ENCODE measurements around the gene ALX4.

Gene ALX4

DNA sequence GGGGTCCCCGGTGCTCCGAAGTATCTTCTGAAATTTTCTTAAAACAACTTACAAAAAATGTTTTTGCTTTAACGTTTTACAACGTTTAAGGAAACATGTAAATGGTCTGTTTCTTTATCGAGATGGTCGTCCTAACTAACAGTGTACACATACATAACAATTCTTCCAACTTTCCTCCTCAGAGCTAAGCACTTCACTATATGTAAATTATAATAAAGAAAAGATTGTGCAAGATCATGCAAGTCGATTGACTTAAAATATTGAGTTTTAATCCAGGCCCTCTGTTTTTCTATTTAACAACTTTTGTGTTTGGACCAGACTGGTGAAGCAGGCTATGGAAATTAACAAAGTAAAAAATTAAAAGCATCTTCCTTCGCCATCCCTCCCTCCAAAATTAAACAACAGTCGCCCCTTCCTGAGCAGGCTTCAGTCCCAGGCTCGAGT, 4.9 kb downstream of the ALX4 start:
- no peak for FAIRE-seq
- TF ChIP-seq POU2F2 (IDR thresholded peaks at IDR 0.05; ENCODE audit: low read depth, low read length) (no peak), PAX5 (IDR thresholded peaks at IDR 0.05; ENCODE audit: insufficient read depth, low read length, severe bottlenecking) (no peak), POLR2A (IDR thresholded peaks at IDR 0.05; ENCODE audit: low read depth, low read length) (no peak), SPI1 (IDR thresholded peaks at IDR 0.05; ENCODE audit: low read depth, low read length) (no peak), POLR2AphosphoS5 (IDR thresholded peaks at IDR 0.05; ENCODE audit: low read depth, low read length) (no peak), TAF1 (IDR thresholded peaks at IDR 0.05; ENCODE audit: low read depth, low read length) (no peak)
- DNase-seq (ENCODE audit: insufficient read length, low spot score): no peak

DNA sequence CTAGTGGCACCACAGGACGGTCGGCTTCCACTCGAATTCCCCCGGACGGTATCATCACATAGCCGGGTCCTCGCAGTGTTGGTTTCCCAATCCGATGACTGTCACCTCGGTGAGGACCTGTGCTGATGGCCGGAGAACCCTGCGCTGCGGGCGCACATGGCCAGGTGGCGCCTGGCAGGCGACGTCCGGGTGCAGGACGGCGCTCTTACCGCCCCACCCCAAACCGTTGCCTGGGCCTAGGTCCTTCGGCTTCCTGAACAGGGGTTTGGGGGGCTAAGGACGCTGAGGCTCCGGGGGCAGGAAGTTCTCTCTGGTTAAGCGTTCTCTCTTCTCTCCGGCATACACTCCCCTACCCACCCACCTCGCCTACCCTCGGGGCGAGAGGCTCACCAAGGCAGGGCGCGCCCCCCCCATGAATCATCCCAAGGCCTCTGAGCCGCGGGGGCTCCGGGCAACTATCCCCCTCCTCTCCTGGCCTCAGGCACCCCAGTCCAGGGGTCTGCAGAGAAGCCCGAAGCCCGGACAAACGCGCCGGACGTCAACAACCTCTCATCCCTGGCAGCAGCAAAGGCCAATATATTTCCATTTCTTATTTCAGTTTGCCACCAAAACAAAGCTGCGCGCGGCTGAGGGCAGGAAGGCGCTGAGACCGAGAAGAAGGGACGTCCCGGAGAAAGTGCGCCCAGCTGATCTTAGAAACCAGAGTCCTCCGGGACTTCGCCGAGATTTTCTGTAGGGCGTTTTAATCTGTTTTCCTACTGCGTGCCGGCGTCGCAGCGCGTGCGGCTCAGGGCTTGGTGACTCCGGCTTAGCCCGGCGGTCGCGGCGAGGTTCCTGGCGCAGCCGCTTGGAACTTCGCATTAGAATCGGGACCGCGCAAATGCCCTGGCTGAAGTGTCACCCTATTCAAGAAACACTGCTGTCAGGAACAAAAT, 5.6 kb downstream of the ALX4 start:
- DNase-seq (ENCODE audit: insufficient read length, low spot score): no peak
- FAIRE-seq: no peak
- no peak for TF ChIP-seq PAX5 (IDR thresholded peaks at IDR 0.05; ENCODE audit: insufficient read depth, low read length, severe bottlenecking)
- no peak for TF ChIP-seq POLR2A (IDR thresholded peaks at IDR 0.05; ENCODE audit: low read depth, low read length)
- TF ChIP-seq TAF1 (IDR thresholded peaks at IDR 0.05; ENCODE audit: low read depth, low read length): no peak
- TF ChIP-seq POLR2AphosphoS5 (IDR thresholded peaks at IDR 0.05; ENCODE audit: low read depth, low read length): no peak
- TF ChIP-seq SPI1 (IDR thresholded peaks at IDR 0.05; ENCODE audit: low read depth, low read length): no peak
- no peak for TF ChIP-seq POU2F2 (IDR thresholded peaks at IDR 0.05; ENCODE audit: low read depth, low read length)

DNA sequence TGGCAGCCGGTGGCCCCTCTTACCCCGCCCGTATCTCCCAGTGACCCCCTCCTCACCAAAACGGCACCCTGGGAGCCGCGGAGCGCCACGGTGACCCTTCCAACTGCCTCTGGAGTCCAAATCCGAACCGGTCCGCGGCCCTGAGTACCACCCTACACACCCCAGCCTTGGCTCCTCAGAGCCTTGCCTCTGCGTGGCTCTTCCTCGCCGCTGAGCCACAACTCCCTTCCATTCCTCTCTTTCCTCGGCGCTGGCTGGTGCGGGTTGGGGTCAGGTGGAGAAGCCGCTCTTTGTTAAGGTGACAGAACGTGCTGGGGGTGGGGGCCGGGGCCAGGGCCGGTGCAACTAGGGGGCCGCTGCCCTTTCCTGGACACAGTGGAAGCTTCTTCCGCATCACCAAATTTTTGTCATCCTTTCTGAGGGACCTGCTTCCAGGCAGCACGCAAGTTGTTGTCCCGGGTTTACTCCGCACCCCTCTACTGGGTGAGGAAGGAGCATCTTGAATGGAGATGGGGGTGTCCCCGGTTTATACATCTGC, 6.5 kb downstream of the ALX4 start:
- TF ChIP-seq TAF1 (IDR thresholded peaks at IDR 0.05; ENCODE audit: low read depth, low read length) (no peak), SPI1 (IDR thresholded peaks at IDR 0.05; ENCODE audit: low read depth, low read length) (no peak), PAX5 (IDR thresholded peaks at IDR 0.05; ENCODE audit: insufficient read depth, low read length, severe bottlenecking) (no peak), POLR2AphosphoS5 (IDR thresholded peaks at IDR 0.05; ENCODE audit: low read depth, low read length) (no peak), POU2F2 (IDR thresholded peaks at IDR 0.05; ENCODE audit: low read depth, low read length) (no peak), POLR2A (IDR thresholded peaks at IDR 0.05; ENCODE audit: low read depth, low read length) (no peak)
- FAIRE-seq (no peak), DNase-seq (ENCODE audit: insufficient read length, low spot score) (no peak)

DNA sequence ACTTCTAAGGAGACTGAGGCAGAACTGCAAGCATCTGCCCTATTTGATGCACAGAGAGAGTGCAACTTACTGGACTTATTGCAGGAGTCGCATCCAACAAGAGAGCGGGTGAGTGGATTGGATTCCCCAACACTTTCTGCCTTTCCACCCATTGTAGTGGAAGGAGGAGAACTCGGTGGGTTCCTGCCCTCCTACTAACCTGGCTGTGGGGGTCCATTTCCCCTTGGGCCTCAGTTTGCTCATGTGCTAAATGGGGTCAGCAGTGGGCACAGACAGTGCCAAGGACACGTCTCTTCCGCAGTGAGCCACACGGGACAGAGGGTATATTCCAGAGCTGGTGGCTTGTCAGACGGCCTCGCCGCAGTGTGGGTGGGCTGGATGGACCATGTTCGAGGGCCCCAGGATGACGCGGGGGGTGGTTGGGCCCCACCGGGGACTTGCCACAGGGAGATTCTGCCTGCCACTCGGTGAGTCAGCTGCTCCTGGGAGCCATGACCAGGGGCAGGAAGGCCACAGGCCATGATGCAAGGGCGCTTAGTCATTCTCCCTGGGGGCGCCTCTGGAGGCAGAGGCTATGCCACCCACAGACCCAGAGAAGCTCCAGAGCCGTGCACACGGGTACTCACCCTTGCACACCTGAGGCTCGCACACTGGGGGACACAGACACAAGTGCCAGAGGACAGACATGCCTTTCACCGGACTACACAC, 8.2 kb downstream of the ALX4 start:
- FAIRE-seq (no peak), DNase-seq (ENCODE audit: insufficient read length, low spot score) (no peak)
- TF ChIP-seq SPI1 (IDR thresholded peaks at IDR 0.05; ENCODE audit: low read depth, low read length): no peak
- TF ChIP-seq POU2F2 (IDR thresholded peaks at IDR 0.05; ENCODE audit: low read depth, low read length): no peak
- TF ChIP-seq TAF1 (IDR thresholded peaks at IDR 0.05; ENCODE audit: low read depth, low read length): no peak
- no peak for TF ChIP-seq POLR2A (IDR thresholded peaks at IDR 0.05; ENCODE audit: low read depth, low read length)
- TF ChIP-seq POLR2AphosphoS5 (IDR thresholded peaks at IDR 0.05; ENCODE audit: low read depth, low read length): no peak
- TF ChIP-seq PAX5 (IDR thresholded peaks at IDR 0.05; ENCODE audit: insufficient read depth, low read length, severe bottlenecking): no peak

DNA sequence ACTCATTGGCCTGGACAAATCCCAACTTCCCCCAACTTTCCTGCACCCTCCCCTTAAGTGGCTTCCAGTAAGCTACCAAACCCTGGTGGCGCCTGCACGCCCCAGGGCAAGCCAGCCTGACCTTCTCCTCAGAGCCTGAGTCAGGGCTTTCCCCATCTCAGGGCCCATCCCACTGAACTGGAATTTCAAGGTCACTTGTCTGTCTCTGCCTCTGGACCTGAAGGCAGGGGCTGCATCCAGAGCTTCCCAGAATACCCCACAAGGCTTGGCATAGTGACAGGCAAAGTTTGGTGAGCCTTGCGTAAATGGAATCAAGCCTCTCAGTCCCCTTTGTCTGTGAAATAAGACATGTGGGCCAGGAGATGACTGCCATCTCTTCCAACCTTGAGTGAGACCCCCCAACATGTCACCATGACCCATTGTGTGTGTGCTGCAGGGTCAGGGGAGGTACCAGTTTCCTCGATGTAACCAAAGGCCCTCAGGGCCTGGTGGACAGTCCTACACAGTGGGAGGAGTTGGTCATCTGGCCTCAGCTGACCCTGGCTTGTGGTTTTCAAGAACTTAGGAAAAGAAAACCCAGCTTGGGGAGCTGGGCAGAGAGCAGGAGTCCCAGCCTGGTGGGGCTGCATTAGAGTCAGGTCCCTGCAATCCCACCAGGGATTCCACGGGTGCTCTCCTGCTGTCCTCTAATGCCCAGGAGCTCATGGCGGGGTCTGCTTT, 8.9 kb downstream of the ALX4 start:
- DNase-seq (ENCODE audit: insufficient read length, low spot score) (no peak), FAIRE-seq (no peak)
- TF ChIP-seq POLR2AphosphoS5 (IDR thresholded peaks at IDR 0.05; ENCODE audit: low read depth, low read length): no peak
- no peak for TF ChIP-seq PAX5 (IDR thresholded peaks at IDR 0.05; ENCODE audit: insufficient read depth, low read length, severe bottlenecking)
- no peak for TF ChIP-seq POU2F2 (IDR thresholded peaks at IDR 0.05; ENCODE audit: low read depth, low read length)
- no peak for TF ChIP-seq TAF1 (IDR thresholded peaks at IDR 0.05; ENCODE audit: low read depth, low read length)
- no peak for TF ChIP-seq POLR2A (IDR thresholded peaks at IDR 0.05; ENCODE audit: low read depth, low read length)
- no peak for TF ChIP-seq SPI1 (IDR thresholded peaks at IDR 0.05; ENCODE audit: low read depth, low read length)

DNA sequence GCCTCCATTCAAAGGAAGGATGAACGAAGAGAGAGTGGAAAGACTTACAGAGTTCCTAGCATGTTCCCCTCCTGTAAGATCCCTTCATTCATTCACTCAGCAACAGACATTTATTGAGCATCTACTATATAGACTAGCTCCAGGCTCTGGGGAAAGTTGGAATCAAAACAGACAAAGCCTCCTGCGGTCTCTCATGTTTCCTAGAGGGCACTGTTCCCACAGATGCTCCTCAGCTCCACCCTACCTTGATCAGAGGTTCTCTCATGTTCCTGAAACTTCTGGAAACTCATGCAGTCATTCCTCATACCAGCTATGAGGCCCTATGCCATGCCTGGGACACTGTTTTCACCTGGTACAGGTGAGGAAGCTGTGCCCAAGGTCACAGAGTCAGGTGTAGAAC, 11.1 kb downstream of the ALX4 start:
- no peak for TF ChIP-seq TAF1 (IDR thresholded peaks at IDR 0.05; ENCODE audit: low read depth, low read length)
- no peak for TF ChIP-seq PAX5 (IDR thresholded peaks at IDR 0.05; ENCODE audit: insufficient read depth, low read length, severe bottlenecking)
- DNase-seq (ENCODE audit: insufficient read length, low spot score): no peak

DNA sequence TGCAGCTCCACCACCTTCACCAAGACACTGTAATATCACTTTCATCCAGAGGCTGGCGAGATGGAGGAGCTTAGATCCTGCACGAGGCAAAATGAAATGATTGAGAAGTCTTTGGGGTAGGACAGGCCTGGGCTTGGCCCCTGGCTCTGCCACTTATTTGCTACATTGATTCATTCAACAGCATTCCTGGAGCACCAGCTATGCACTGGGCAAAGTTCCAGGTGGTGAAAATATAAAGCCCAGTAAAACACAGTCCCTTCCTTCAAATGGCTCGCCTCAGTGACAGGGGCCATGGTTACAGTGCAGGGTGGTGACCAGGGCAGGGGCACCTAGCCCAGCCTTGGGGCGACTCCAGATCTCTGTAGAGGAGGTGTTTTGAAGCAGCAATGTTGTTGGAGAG, 19.7 kb downstream of the ALX4 start:
- DNase-seq (ENCODE audit: insufficient read length, low spot score) (no peak), FAIRE-seq (no peak)
- TF ChIP-seq POLR2AphosphoS5 (IDR thresholded peaks at IDR 0.05; ENCODE audit: low read depth, low read length) (no peak), POLR2A (IDR thresholded peaks at IDR 0.05; ENCODE audit: low read depth, low read length) (no peak), POU2F2 (IDR thresholded peaks at IDR 0.05; ENCODE audit: low read depth, low read length) (no peak), TAF1 (IDR thresholded peaks at IDR 0.05; ENCODE audit: low read depth, low read length) (no peak), SPI1 (IDR thresholded peaks at IDR 0.05; ENCODE audit: low read depth, low read length) (no peak), PAX5 (IDR thresholded peaks at IDR 0.05; ENCODE audit: insufficient read depth, low read length, severe bottlenecking) (no peak)

More for the DNA sequence above, 11.1 kb downstream of the ALX4 start:
- FAIRE-seq: no peak

DNA sequence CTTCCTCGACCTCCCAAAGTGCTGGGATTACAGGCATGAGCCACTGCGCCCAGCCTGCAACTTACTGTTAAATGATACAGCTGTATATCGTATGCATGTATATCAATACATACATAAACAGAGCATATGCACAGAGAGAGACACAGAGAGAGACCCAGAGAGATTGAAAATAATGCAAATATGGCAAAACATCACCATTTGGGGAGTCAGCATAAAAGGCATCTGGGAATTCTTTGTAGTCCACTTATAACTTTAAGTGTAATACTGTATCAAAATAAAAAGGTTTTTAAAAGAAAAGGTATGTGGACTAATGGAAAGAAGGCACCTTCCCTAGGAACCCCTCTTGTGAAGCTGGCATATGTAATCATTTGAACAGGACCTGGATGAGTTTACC, 21.8 kb downstream of the ALX4 start:
- DNase-seq (ENCODE audit: insufficient read length, low spot score): no peak
- no peak for FAIRE-seq
- TF ChIP-seq TAF1 (IDR thresholded peaks at IDR 0.05; ENCODE audit: low read depth, low read length): no peak
- TF ChIP-seq POLR2A (IDR thresholded peaks at IDR 0.05; ENCODE audit: low read depth, low read length): no peak

DNA sequence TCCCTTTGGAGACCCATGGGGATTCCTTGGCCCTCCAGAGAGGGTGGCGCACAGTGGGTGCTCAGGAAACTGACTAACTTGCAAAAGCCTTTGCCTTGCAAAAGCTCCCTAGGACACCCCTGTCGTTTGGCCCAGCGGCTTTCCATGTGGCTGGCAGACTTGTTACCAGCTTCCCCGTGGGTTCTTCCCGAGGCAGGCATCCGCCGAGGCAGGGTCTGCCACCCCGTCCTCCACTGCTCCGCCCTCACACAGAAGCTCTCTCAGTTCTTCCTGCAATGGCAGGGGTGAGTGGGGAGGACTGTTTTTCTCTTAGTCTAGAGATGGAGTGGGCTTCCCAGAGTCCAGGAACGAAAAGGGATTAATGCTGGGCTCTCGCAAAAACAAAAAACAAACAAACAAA, 23.0 kb downstream of the ALX4 start:
- no peak for FAIRE-seq
- TF ChIP-seq POU2F2 (IDR thresholded peaks at IDR 0.05; ENCODE audit: low read depth, low read length) (no peak), POLR2AphosphoS5 (IDR thresholded peaks at IDR 0.05; ENCODE audit: low read depth, low read length) (no peak), POLR2A (IDR thresholded peaks at IDR 0.05; ENCODE audit: low read depth, low read length) (no peak)

More for the DNA sequence above, 23.0 kb downstream of the ALX4 start:
- DNase-seq (ENCODE audit: insufficient read length, low spot score): no peak

Measured in GM12891 (cell line).